ENCODE data around the gene HCFC1R1. TPM values are rescaled to one million over a fixed set of nuclear protein-coding genes. Genes with fewer than 3 reads are reported as not detected.

Gene HCFC1R1
- polyA plus RNA-seq, 1 of the 3 experiments (the other 2 are of a cell fraction) = 54.9 TPM

DNA sequence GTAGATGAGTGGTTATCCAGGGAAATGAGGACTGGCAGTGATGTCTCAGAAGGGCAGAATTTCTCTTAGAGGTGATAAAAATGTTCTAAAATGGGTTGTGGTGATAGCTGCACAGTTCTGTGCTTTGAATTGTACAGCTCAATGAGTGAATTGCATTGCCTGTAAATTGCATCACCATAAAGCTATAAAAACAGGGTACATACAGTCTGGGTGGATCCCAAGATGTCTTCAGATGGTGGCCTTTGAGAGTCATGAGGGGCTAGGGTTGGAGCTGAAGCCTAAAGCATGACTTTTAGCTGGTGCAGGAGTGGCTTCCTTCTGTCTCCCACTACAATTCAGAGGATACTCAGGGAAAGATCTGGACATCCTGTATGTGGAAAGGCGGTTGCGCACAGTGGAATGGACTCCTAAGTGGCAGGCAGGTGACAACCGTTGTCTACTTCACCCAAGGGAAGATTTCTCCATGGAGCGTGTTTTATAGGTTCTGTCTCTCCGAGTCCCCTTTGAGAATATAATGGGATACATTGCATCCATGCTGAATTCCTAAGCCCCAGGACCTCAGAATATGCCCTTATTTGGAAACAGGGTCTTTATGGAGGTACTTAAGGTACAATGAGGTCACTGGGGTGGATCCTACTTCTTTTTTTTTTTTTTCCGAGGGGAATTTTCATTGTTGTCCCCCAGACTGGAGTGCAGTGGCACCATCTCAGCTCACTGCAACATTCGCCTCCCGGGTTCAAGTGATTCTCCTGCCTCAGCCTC lies 40.1 kb upstream of the HCFC1R1 start:
- ChIA-PET CTCF (interaction anchor here (0.9 to 3.9 kb wide), 4 partner anchors 25 to 34 kb away, joined by 3 to 26 read pairs (median 3); no protein-coding TSS in a partner anchor), POLR2A (no interaction called here)
- Histone ChIP-seq H2AFZ (ENCODE audit: low read depth) (no peak overlapping the region), H3K36me3 (replicated peaks in 1 of 2; ENCODE audit: control insufficient read depth in 1 of 2, insufficient read depth in 2 of 2, low read length in 1 of 2) (no peaks in the 10 kb centered on the region), H3K4me3 (ENCODE audit: low read depth in 2 of 2, low read length in 1 of 2) (no peak overlapping the region), H3K27ac (ENCODE audit: low read depth in 2 of 2, low read length in 1 of 2) (no peak overlapping the region), H3K9me3 (no peaks in the 10 kb centered on the region), H3K27me3 (ENCODE audit: insufficient read depth) (no peaks in the 10 kb centered on the region), H3K4me2 (no peak overlapping the region), H3F3A (replicated peaks; ENCODE audit: insufficient read depth) (no peaks in the 10 kb centered on the region), H3K9ac (no peak overlapping the region), H3K79me2 (ENCODE audit: insufficient read depth) (no peaks in the 10 kb centered on the region), H3K9me2 (no peaks in the 10 kb centered on the region), H4K20me1 (ENCODE audit: insufficient read depth) (no peaks in the 10 kb centered on the region), H3K4me1 (ENCODE audit: control insufficient read depth in 1 of 2, insufficient read depth in 2 of 2, low read depth in 1 of 2, low read length in 1 of 2) (peaks cover 0 to 7% of the 10 kb centered on the region in 2 experiments; a peak in 1 of 4 replicates)
- no peak for TF ChIP-seq EZH2phosphoT487 (IDR thresholded peaks at IDR 0.05; ENCODE audit: borderline replicate concordance, low read depth)
- TF ChIP-seq, protein P1, sequence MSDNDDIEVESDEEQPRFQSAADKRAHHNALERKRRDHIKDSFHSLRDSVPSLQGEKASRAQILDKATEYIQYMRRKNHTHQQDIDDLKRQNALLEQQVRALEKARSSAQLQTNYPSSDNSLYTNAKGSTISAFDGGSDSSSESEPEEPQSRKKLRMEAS (IDR thresholded peaks at IDR 0.05; ENCODE audit: low read depth) = no peak
- DNase-seq = no peak
- 93% methylated on average over 8 of the region's 8 CpGs for WGBS (ENCODE audit: low lambda C conversion rate)

DNA sequence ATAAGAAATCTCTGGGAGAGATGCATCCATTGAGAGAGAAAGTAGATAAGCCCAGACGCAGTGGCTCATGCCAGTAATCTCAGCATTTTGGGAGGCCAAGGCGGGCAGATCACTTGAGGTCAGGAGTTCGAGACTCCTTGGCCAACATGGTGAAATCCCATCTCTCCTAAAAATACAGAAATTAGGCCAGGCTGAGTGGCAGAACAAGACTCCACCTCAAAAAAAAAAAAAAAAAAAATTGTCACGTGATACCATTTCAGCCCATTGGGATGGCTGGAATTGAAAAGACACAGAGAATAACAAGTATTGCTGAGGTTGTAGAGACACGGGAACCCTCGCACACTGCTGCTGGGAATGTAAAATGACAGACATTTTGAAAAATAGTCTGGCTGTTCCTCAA lies 38.8 kb upstream of the HCFC1R1 start:
- no peak overlapping the region for H3K4me3 ChIP-seq (ENCODE audit: low read depth in 2 of 2, low read length in 1 of 2)
- H3K9me2 ChIP-seq = no peaks in the 10 kb centered on the region
- no peak overlapping the region for H3K27ac ChIP-seq (ENCODE audit: low read depth in 2 of 2, low read length in 1 of 2)
- no peaks in the 10 kb centered on the region for H3K36me3 ChIP-seq (replicated peaks in 1 of 2; ENCODE audit: control insufficient read depth in 1 of 2, insufficient read depth in 2 of 2, low read length in 1 of 2)
- TF ChIP-seq FOSL2 (IDR thresholded peaks at IDR 0.05; ENCODE audit: borderline replicate concordance, low read depth) (no peak), CTCF (IDR thresholded peaks at IDR 0.05) (no peak), SMC3 (IDR thresholded peaks at IDR 0.05; ENCODE audit: low read depth, low read length) (no peak), NRF1 (IDR thresholded peaks at IDR 0.05; ENCODE audit: low read depth, low read length) (no peak), CHD2 (IDR thresholded peaks at IDR 0.05; ENCODE audit: low read length, partially characterized antibody) (no peak), TEAD4 (IDR thresholded peaks at IDR 0.05; ENCODE audit: borderline replicate concordance, insufficient read depth) (no peak), FOXJ3 (CRISPR knock-in tag; IDR thresholded peaks at IDR 0.05) (no peak), ZBTB33 (IDR thresholded peaks at IDR 0.05; ENCODE audit: borderline replicate concordance, low read depth) (no peak), RCOR1 (IDR thresholded peaks at IDR 0.05; ENCODE audit: low read length) (no peak), RFX5 (IDR thresholded peaks at IDR 0.05; ENCODE audit: low read length) (no peak), EZH2phosphoT487 (IDR thresholded peaks at IDR 0.05; ENCODE audit: borderline replicate concordance, low read depth) (no peak), ELF1 (IDR thresholded peaks at IDR 0.05) (no peak)
- TF ChIP-seq, protein P2, sequence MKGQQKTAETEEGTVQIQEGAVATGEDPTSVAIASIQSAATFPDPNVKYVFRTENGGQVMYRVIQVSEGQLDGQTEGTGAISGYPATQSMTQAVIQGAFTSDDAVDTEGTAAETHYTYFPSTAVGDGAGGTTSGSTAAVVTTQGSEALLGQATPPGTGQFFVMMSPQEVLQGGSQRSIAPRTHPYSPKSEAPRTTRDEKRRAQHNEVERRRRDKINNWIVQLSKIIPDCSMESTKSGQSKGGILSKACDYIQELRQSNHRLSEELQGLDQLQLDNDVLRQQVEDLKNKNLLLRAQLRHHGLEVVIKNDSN (IDR thresholded peaks at IDR 0.05; ENCODE audit: borderline replicate concordance, low read depth) = no peak
- TF ChIP-seq, protein P1 (IDR thresholded peaks at IDR 0.05; ENCODE audit: low read depth) = no peak
- TF ChIP-seq, protein P3, sequence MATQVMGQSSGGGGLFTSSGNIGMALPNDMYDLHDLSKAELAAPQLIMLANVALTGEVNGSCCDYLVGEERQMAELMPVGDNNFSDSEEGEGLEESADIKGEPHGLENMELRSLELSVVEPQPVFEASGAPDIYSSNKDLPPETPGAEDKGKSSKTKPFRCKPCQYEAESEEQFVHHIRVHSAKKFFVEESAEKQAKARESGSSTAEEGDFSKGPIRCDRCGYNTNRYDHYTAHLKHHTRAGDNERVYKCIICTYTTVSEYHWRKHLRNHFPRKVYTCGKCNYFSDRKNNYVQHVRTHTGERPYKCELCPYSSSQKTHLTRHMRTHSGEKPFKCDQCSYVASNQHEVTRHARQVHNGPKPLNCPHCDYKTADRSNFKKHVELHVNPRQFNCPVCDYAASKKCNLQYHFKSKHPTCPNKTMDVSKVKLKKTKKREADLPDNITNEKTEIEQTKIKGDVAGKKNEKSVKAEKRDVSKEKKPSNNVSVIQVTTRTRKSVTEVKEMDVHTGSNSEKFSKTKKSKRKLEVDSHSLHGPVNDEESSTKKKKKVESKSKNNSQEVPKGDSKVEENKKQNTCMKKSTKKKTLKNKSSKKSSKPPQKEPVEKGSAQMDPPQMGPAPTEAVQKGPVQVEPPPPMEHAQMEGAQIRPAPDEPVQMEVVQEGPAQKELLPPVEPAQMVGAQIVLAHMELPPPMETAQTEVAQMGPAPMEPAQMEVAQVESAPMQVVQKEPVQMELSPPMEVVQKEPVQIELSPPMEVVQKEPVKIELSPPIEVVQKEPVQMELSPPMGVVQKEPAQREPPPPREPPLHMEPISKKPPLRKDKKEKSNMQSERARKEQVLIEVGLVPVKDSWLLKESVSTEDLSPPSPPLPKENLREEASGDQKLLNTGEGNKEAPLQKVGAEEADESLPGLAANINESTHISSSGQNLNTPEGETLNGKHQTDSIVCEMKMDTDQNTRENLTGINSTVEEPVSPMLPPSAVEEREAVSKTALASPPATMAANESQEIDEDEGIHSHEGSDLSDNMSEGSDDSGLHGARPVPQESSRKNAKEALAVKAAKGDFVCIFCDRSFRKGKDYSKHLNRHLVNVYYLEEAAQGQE (IDR thresholded peaks at IDR 0.05; ENCODE audit: low read depth, low read length) = no peak
- H3K9me3 ChIP-seq = no peaks in the 10 kb centered on the region
- H3K79me2 ChIP-seq (ENCODE audit: insufficient read depth) = no peaks in the 10 kb centered on the region
- 80% methylated on average over 6 of the region's 6 CpGs for WGBS (ENCODE audit: low lambda C conversion rate)
- DNase-seq = no peak
- no peaks in the 10 kb centered on the region for H4K20me1 ChIP-seq (ENCODE audit: insufficient read depth)
- CTCF ChIA-PET = interaction anchor here (0.8 to 3.9 kb wide), 2 partner anchors 33 to 67 kb away, joined by 3 to 26 read pairs; no protein-coding TSS in a partner anchor
- no peak overlapping the region for H3K4me2 ChIP-seq
- H3K27me3 ChIP-seq (ENCODE audit: insufficient read depth) = no peaks in the 10 kb centered on the region
- POLR2A ChIA-PET = no interaction called here
- H2AFZ ChIP-seq (ENCODE audit: low read depth) = no peak overlapping the region
- no peaks in the 10 kb centered on the region for H3F3A ChIP-seq (replicated peaks; ENCODE audit: insufficient read depth)
- peaks cover 0 to 12% of the 10 kb centered on the region in 2 experiments; a peak in 1 of 4 replicates for H3K4me1 ChIP-seq (ENCODE audit: control insufficient read depth in 1 of 2, insufficient read depth in 2 of 2, low read depth in 1 of 2, low read length in 1 of 2)
- H3K9ac ChIP-seq = no peak overlapping the region
